G401.6 (cell line): ENCODE results near the gene MFAP2.

Experiments used
- FAIRE-seq: peaks from 2 replicates; lab custom pipeline; 2012; peaks lifted over from hg19 to GRCh38; lab: Jason Lieb, UNC

MFAP2 gene, protein sequence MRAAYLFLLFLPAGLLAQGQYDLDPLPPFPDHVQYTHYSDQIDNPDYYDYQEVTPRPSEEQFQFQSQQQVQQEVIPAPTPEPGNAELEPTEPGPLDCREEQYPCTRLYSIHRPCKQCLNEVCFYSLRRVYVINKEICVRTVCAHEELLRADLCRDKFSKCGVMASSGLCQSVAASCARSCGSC

DNA sequence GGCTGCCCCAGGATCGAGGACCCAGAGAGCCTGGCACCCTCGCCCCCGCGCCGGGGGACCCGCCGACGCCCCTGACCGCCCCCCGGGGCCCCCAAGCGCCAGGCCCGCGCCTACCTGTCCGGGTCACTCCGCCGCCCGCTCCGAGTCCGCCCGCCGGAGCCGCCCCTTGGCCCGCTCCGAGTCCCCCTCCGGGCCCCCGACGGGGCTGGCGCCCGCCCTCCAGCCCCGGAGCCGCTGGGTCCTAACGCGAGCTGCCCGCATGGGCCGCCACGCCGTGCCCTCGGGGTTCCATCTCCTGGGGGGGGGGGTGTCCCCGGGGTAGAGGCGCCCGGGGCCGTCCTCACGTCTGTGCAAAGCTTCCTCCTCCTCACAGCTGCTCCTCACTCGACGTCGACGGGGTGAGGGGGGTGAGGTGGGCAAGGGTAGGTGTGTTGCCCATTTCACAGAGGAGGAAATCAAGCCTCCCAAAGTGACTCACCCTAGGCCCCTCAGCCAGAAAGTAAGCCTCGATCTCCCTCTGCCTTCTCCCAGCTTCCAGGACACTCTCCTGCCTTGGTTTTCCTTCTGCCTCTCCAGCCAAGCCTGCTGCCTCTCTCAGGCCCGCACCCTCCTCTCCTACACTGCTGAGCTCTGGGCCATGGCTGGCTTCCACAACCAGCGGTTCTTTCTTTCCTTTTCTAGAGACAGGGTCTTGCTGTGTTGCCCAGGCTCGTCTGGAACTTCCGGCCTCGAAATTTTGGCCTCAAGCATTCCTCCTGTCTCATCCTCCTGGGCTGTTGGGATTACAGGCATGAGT, at the start of gene MFAP2:
MFAP2 (minus strand) TSS at position 148 of the 796 bp plus-strand sequence. CDS start 2,347 bp downstream, outside the sequence.
- FAIRE-seq = no peak

DNA sequence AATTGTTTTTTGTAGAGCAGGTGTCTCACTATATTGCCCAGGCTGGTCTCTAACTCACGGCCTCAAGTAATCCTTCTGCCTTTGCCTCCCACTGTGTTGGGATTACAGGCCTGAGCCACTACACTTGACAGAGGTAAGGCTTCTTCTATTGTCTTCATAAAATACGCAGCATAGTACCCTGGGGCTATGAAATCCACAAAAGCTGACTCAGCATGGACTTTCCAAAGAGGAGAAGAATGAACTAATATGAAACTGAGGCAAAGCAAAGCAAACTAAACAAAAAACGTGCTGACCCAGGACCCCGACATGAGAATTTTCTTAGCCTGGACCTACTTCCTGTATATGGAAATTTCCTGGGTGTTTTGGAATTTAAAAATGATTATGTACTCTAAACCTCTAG, 49.8 kb upstream of the MFAP2 start:
- FAIRE-seq = no peak

DNA sequence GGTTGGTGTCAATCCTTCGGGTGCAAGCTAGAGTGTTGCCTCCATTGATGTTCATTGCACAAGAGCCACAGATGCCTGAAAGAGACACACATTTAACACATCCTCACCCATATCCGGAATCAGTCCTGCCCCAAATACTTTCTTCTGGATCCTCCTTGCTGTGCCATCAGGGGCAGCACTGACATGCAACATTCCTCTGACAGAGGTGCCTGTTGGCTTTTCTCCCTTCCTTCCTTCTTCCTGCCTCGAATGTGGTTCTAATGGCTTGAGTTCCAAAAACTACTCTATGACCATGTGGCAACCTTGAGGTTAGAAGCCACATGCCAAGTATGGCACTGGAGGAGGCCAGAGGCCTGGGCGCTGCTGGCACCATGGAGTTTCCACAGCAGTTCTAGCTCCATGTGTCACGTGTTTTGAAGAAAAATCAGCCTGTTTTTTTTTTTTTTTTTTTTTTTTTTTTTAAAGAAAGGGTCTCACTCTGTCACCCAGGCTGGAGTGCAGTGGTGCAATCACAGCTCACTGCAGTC, 48.3 kb upstream of the MFAP2 start:
- no peak for FAIRE-seq

DNA sequence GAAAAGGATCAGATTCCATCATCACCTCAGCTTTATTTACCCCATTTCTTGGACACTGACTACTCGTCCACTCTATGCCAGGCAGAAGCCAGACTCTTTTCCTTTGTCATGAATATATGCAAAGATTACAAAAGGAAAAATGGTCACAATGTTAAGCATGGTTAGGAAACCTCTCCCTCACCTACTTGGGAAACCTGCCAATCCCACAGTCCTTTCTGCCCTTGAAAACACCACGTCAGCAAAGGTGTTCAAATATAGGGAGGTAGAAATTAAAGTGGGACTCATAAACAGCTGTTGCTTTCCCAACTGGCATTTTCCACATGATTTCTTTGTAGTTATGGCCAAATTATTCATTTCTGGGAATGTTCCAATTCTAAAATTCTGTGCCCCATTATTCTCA, 47.5 kb upstream of the MFAP2 start:
- FAIRE-seq = no peak

DNA sequence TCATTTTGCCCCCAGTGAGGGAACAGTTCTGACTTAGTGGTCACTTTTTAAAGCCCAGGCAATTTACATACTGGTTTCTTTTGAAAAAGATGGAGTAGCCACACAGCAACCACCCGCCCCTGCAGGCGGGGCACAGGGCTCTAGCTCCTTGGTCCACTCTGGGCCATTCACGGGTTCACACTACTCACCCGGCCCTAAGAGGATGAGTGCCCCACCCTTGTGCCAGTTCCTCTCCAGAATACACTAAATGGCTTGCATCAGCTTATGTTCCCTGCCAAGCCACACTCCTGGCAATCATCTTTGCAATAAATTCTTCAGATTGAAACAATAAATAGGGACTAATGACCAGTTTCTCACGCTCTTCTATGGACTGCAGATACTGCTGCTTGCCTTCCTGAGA, 47.0 kb upstream of the MFAP2 start:
- no peak for FAIRE-seq

DNA sequence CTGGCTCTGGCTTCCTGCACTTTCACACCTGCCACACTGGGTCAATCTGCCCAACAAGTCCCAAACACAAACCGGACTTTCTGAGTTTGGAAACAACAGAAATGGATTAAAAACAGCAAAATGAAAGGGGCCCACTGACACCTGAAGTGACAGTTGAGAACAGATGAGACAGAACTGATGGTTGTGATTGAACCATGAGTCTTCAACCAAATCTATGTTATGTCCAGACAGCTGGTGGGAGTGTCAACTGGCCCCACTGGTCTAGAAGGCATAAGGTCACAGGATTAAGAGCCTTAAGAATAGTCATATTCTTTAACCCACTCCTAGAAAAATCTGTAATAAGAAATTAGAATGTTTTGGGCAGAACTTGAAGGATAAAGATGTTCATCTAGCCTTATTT, 44.3 kb upstream of the MFAP2 start:
- FAIRE-seq = no peak

DNA sequence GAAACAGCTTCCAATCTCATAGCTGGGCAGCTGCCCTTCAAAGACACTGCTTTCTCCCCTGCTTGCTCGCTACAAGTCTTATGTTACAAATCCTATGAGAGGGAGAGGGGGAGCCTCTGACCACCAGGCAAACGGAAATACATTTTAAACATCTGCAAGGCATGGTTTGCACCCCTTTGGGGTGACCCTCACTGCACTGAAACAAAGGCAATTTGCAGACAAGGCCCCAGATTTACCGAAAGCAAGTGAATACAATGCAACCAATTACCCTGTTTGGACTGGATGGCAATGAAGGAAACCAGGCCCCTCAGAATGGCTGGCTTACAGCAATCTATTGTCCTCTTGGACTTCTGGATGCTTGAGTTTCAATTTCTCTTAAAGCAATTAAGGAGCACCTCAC, 43.2 kb upstream of the MFAP2 start:
- FAIRE-seq = no peak

DNA sequence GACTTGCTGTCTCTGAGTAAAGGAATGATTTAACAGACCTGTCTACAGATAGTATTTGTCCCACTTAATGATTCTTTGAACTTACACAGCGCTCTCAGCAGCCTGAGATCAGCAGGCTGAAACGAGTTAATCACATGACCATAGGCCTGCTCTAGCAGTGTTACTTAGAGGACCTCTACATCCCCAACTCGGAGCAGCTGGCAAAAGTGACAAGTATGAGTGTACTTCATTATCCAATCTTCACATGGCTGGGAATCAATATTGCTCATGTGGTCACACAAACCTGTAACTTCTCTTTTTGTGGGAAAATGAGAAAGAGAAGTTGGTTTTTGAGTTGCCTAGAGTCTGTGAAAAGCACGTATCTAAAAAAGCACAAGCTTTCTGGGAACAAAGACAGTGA, 42.7 kb upstream of the MFAP2 start:
- FAIRE-seq = no peak

DNA sequence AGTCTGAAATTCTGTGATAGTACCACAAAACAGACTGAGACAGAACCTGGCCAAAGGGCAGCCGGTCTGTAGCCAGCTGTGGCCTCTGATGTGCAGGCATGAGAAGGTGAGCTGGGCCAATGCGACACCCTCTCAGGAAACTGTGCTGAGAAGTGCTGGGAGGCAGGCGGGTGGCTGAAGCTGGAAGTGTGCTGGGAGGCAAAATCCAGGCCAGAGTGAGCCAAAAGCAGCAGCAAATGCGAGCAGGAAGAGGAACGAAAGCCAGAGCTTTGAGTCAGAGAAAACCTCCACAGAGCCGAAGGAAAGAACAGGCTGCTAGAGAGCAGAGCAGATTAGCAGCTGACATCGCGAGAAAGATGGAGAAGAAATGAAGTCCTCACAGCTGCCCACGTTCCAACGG, 41.5 kb upstream of the MFAP2 start:
- no peak for FAIRE-seq

DNA sequence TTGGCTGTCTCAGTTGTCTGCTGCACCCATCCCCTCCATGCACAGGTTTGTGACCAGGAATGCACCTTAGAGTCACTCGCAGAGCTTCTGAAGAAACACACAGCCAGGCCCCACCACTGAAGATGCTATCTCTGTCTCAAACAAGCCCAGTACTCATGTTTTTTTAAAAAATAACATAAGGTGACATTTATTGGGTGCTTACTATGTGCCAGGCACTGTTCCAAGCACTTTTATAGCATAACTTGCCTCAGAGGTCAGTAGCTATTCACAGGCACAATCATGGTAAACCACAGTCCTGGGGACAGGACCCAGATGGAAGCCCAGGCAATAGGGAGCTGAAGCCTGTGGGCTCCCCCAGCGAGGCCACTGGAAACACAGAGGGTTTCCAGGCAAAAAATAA, 40.1 kb upstream of the MFAP2 start:
- no peak for FAIRE-seq

DNA sequence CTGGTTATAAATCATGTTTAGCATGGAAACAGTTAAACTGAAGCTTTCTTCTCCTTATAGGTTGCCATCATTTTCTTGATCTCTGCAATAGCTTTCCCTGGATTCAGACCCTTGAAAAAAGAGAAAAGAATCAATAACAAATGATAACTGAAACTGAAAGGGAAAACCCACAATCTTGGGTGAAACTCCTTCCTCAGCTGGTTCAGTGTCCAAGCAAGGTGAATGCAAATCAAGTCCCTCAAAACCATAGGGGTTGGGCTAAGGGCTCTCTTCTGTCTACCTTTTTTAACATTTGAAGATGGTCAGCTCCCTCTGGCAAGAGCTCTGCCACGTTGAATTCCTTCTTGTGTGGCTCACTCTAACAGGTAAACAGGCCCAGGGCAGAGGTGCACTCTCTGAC, 38.4 kb upstream of the MFAP2 start:
- peak; percentile 71 for FAIRE-seq

DNA sequence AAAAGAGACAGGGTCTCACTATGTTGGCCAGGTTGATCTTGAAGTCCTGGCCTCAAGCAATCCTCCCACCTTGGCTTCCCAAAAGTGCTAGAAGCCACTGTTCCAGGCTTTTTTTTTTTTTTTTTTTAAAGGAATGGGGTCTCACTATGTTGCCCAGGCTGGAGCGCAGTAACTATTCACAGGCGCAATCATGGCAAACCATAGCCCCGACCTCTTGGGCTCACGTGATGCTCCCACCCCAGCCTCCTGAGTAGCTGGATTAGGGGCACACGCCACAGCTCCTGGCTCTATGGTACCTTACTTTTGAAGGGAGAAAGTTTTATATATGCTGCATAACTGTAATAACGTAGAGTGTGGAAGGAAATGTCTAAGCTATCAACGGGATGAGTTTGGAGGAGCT, 37.0 kb upstream of the MFAP2 start:
- no peak for FAIRE-seq

DNA sequence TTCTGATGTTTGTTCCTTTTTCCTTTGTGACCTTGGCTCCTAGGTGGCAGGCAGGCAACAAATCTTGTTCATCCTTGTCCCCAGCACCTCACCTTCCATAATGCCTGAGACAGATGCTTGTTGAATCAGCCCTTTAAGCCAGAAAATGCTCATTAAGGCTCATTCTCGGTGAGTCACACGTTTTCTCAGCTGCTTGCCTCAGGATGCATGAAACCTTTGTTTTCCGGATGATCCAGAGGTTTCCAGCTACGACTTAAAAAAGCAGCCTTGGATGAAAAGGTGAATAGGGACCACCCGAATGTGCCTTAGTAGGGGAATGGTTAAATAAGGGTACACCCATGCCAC, 35.9 kb upstream of the MFAP2 start:
- peak; percentile 81 for FAIRE-seq

DNA sequence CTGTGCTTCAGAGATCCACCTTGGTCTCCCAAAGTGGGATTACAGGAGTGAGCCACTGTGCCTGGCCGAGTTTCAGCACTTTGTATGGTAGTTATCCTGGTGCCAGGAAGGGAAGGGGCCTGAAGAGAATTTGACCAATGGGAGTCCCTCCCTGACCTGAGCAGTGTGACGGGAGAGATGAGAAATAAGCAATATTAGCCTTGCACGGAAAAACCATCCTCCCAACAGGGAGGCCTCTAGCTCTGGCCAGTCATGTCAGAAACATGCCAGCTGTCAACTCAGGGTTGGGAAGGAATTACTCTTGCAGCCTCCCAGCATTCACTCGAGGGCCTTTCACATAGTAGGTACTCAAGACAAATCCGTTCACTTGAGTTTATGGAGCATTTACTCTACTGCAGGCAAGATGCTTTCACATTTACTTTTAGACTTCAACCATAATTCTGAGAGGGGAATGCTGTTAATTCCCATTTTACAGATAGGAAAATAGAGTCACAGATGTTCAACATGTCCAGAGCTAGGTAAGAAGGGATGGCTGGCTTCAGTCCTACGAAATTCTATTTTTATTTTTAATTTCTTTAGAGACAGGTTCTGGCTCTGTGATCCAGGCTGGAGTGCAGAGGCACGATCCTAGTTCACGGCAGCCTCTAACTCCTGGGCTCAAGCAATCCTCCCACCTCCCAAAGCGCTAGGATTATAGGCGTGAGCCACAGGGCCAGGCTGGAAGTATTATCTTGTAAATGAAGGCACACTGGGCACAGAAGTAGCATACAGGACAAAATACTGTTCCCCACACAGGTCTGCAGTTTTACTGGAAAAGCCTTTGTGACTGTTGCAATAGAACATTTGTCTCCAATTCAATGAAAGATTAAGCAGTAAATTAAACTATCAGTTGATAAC, 34.5 kb upstream of the MFAP2 start:
- FAIRE-seq = no peak

DNA sequence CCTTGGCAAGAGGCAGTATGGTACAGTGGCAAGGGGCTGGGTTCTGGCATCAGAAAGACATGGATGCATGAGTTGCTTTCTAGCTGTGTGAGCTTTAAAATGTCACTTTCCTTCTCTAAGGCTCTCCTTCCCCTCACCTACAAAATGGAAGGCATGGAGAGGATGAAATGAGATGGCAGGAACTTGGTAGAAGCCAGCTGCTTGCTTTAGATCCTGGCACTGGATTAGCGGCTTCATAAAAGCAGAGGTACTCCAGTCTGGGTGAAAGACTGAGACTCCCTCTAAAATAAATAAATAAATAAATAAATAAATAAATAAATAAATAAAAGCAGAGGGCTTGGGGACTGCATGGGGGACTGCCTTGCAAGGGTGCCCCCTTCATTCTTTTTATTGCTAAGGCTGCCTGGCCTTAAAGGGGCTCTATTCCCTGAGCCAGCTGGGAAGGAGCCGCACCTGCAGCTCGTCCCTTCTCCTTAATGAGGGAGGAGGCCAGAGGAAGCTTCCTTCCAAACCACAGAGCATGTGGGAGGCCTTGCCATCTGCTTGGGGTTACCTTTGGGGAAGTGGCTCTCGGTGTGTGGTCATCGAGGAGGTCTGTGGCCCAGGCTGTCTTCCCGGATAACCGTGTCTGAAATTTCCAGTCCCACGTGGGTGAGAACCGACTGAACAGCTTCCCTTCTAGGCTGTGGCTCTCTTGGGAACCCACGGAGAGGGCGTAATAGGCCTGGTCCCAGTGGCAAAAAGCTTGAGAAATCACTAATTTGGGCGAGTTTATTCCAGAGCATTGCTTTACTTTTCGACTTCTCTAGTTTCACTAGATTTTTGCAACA, 33.3 kb upstream of the MFAP2 start:
- FAIRE-seq = no peak

DNA sequence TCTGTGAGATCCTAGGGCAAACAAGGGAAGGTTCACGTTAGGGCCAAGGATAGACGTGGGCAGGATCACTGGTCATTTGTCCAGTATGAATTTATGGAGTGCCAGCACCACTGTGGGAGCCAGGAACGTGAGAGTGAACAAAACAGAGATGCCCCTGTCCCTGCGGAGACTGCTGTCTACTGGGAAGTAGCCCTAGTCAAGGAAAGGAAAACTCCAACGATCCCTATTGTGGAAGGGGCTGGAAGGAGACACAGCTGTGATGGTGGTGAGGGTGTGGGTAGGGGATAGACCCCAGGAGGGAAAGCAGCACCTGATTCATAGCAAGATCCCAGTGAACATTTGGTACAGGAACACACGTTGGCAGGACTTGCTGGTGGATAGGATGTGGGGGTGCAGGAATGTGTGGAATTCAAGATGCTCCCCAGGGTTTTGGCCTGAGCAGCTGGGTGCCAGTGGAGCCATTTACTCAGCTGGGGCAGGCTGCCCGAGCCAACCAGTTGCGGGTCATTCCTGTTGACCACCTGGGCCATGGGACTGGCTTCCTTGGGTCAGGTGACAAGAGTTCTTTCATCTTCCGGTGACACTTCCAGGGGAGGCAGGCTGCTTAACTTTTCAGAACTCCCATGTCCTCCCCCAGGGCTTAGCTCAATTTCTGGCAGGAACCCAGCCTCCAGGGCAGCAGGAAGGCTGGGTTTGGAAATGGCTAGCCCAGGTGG, 32.5 kb upstream of the MFAP2 start:
- FAIRE-seq = no peak

DNA sequence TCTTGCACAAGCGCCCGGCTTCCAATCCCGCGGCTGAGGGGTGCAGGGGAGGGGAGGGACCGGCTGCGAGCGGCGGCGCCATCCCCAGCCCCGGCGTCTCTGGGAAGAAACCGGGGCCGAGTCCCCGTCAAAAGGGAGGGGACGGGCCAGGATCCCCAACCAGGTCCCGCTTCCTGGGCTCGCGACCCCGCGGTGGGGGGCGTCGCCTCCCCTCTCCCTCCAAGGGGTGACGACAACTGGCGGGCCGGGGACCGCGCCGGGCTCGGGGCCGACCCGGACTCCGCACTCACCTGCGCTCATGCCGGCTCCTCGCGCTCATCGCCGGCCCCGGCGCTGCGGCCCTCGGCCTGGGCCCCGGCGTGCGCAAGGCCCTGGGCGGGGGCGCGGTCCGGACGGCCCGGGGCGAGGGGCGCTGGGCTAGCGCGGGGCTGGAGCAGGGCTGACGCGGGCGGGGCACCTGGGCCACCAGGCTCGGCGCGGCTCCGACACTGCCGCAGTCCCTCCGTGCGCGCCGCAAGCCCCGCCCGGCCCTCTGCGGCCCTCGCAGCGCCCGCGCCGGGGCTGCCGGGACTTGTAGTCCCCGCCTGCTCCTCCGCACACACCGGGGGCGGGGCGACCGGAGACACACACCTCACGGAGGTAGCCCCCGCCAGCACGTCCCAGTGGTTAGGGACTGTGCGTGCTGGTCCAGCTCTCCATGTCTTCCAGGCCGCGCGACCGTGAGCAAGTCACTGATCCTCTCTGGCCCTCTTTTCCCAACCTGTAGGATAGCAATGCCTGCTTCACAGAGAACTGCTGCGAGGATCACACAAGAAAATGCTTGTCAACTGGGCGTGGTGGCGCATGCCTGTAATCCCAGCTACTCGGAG, 31.3 kb upstream of the MFAP2 start, which contains the start of gene ATP13A2:
ATP13A2 (minus strand) TSS at position 490 of the 869 bp plus-strand sequence; CDS start at position 300, 190 bp downstream.
- no peak for FAIRE-seq

DNA sequence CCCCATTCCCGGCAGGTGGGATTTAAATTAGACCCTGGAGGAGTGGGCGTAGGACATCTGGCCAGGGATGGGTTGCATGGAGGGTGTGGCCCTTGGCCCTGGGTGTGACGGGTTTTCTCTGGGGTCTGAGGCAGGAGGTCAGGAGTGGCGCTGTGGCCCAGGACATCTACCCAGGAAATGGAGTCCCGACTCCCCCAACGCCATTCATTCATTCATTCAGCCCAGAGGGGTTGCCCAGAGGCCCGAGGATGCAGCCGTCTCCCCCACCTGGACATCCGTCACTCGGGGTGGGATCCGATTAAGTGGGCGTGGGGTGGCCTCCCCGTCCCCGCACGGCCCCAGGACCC, 30.6 kb upstream of the MFAP2 start:
- no peak for FAIRE-seq

DNA sequence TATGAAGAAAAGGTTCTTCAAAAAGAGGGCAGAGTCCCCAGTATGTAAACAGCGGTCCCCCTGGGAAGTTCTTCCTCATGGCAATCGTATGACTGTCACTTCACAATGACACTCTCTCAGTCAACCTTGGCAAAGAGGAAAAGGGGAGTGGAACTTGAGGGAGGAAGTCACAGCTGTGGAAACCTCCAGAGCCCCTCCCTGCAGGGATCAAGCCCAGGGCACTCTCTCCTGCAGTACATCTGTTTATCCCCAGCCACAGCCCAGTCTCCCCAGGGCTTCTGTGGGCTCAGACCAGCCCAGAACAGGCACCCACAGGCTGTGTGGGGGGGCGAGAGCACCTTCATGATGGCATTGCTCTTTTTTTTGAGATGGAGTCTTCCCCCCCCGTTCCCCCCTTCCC, 29.3 kb upstream of the MFAP2 start:
- FAIRE-seq = no peak

DNA sequence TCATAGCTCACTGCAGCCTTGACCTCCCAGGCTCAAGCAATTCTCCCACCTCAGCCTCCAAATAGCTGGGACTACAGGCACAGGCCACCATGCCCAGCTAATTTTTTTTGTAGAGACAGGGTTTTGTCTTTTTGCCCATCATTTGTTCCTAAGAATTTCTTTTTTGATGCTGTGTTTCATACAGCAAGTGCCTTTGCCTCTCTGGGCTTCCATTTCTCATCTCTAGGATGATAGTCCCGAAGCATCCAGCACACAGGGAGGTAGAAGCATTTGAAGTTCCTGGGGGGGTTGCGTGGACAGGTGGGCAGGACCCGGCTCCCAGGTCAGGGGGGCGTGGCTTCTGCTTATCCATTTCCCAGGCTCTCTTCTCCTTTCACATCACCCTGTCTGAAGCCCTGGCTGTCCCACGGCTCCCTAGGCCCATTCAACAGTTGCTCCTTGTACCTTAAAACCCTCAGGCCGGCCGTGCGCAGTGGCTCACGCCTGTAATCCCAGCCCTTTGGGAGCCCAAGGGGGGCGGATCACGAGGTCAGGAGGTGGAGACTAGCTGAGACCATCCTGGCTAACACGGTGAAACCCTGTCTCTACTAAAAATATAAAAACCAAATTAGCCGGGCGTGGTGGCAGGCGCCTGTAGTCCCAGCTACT, 27.9 kb upstream of the MFAP2 start:
- FAIRE-seq = no peak
